HepG2 (cell line): Measurements from ENCODE around the gene TLR1. TPM values are rescaled to one million over a fixed set of nuclear protein-coding genes. Genes with fewer than 3 reads are reported as not detected.
"Not testable (repeated sequence)": the region's sequence is repeated elsewhere in the genome, so short reads cannot be mapped to it uniquely, and the experiment has no call there.

Experiments
- ATAC-seq: fragments of 200-7000 bp; cut with Tn5 transposase; 3 replicates; pipeline ENCODE4 v1.9.1; 2020; ENCODE audit warnings: mild to moderate bottlenecking, moderate library complexity
- BruUV-seq: library from RNA; stranded (reverse); fragments of 400-500 nt; replicated peaks from 2 replicates; lab custom pipeline; 2021; lab: Mats Ljungman, UMichigan
- CTCF ChIA-PET: fragments of 300-600 bp; formaldehyde crosslinking; extraction: SDS; loops from one replicate; lab custom pipeline; 2021; ENCODE audit warnings: low total read pairs, inconsistent platforms, low intra/inter-chr PET ratio; lab: Yijun Ruan, JAX
- POLR2A ChIA-PET: fragments of 350-600 bp; sonication (Branson Sonifier 250); formaldehyde crosslinking; loops from one replicate; lab custom pipeline; 2020; ENCODE audit warnings: antibody characterized with exemption, inconsistent platforms; lab: Yijun Ruan, JAX
- DNase-seq: peaks from one replicate; pipeline ENCODE4 v3.0.0-alpha.2; 2015; ENCODE audit warnings: low spot score
- FAIRE-seq: peaks from 3 replicates; lab custom pipeline; 2011; peaks lifted over from hg19 to GRCh38; lab: Jason Lieb, UNC
- H2AFZ ChIP-seq: one replicate; pipeline ENCODE4 v1.6.1; 2011; ENCODE audit warnings: low read length, inconsistent platforms
- H3K27ac ChIP-seq: fragments of 300-600 bp; 3 replicates; pipeline ENCODE4 v1.8.0; 2011; ENCODE audit warnings: mixed run types, mild to moderate bottlenecking, mixed read lengths, low read length, inconsistent platforms; ENCODE audit not compliant: insufficient read depth; ENCODE audit errors: extremely low read length
- H3K27me3 ChIP-seq, 2 experiments: fragments of 200-600 bp in 1 of 2; 2 replicates in 1 of 2; 3 replicates in 1 of 2; pipeline versions ENCODE4 v1.6.0 to v1.8.0; 2011; ENCODE audit warnings: low read length in 2 of 2, mild to moderate bottlenecking in 2 of 2, moderate library complexity in 2 of 2, inconsistent platforms in 1 of 2; ENCODE audit not compliant: insufficient read depth in 2 of 2, control insufficient read depth in 1 of 2
- H3K36me3 ChIP-seq, 2 experiments: fragments of 200-600 bp in 1 of 2; replicated peaks in 1 of 2; 2 replicates in 1 of 2; 3 replicates in 1 of 2; pipeline versions ENCODE4 v1.5.1 to v1.8.0; 2011; ENCODE audit warnings: low read length in 2 of 2, inconsistent platforms in 1 of 2; ENCODE audit not compliant: insufficient read depth in 2 of 2, control insufficient read depth in 1 of 2
- H3K4me1 ChIP-seq: 2 replicates; pipeline ENCODE4 v1.5.1; 2012; ENCODE audit warnings: low read length, inconsistent platforms; ENCODE audit not compliant: insufficient read depth
- H3K4me2 ChIP-seq: 2 replicates; pipeline ENCODE4 v1.6.0; 2011; ENCODE audit warnings: low read depth, low read length, inconsistent platforms
- H3K4me3 ChIP-seq, 3 experiments: fragments of 200-600 bp in 1 of 3; sonication (generic), shearing (Covaris generic) in 1 of 3; replicated peaks in 1 of 3; 2 replicates each; pipeline ENCODE4 v1.5.1; 2011 to 2016; ENCODE audit warnings: low read length in 3 of 3, inconsistent platforms in 2 of 3, low read depth in 2 of 3, mild to moderate bottlenecking in 2 of 3, control low read depth in 1 of 3, mixed read lengths in 1 of 3; ENCODE audit not compliant: insufficient read depth in 1 of 3
- H3K79me2 ChIP-seq: one replicate; pipeline ENCODE4 v1.6.1; 2011; ENCODE audit warnings: low read length, inconsistent platforms; ENCODE audit not compliant: insufficient read depth
- H3K9ac ChIP-seq: 2 replicates; pipeline ENCODE4 v1.6.0; 2011; ENCODE audit warnings: mild to moderate bottlenecking, low read depth, low read length, inconsistent platforms; ENCODE audit not compliant: insufficient read depth
- H3K9me3 ChIP-seq: 2 replicates; pipeline ENCODE4 v1.5.1; 2012; ENCODE audit warnings: mild to moderate bottlenecking, low read length
- H4K20me1 ChIP-seq: 2 replicates; pipeline ENCODE4 v1.6.0; 2011; ENCODE audit warnings: inconsistent platforms, mild to moderate bottlenecking, low read length, moderate library complexity; ENCODE audit not compliant: insufficient read depth
- FOXC1 ChIP-seq: sonication (generic); formaldehyde crosslinking; IDR thresholded peaks from 2 replicates; pipeline ENCODE4 v1.8.0; 2022; ENCODE audit warnings: mild to moderate bottlenecking, missing genetic modification reagents, borderline replicate concordance
- ZFP36L1 ChIP-seq: sonication (generic); formaldehyde crosslinking; IDR thresholded peaks from 2 replicates; pipeline ENCODE4 v1.8.0; 2022; ENCODE audit warnings: mild to moderate bottlenecking, missing genetic modification reagents, moderate library complexity
- ZNF24 ChIP-seq: fragments of 450-650 bp; IDR thresholded peaks from 2 replicates; pipeline ENCODE4 v1.6.1; 2017; ENCODE audit warnings: antibody characterized with exemption, mild to moderate bottlenecking
- ZNF644 ChIP-seq: IDR thresholded peaks from 2 replicates; pipeline ENCODE4 v1.6.1; 2016; ENCODE audit warnings: low read depth
- WGBS: methylation state at CpG from one replicate; pipeline ENCODE4 v1.1.6; 2017; ENCODE audit warnings: low lambda C conversion rate; 5-methylcytosine and 5-hydroxymethylcytosine counted together
- in situ Hi-C: cut with HindIII; loops from 2 replicates; pipeline ENCODE4 v1.10.0; 2017; ENCODE audit warnings: low pct_unique_long_range_greater_than_20kb; ENCODE audit not compliant: extremely low pct_ligation_motif_present
- intact Hi-C: fragments of 100-400 bp; cut with micrococcal nuclease; formaldehyde crosslinking; loops from one replicate; pipeline ENCODE4 v1.10.0; 2022; ENCODE audit not compliant: unreplicated experiment
- polyA plus RNA-seq, 8 experiments: library from polyadenylated mRNA; depleted of rRNA in 3 of 8; stranded (reverse) in 7 of 8; unstranded in 1 of 8; fragments of >200 nt; fragmentation: Illumina TruSeq in 4 of 8; extraction: Trizol in 4 of 8; gene quantifications; 2 replicates each; pipeline versions ENCODE4 v1.2.1 to v1.2.3, GENCODE V29; 2011 to 2016; ENCODE audit warnings: low read depth in 4 of 8, missing spikeins in 1 of 8, mixed read lengths in 1 of 8; ENCODE audit not compliant: insufficient read depth in 1 of 8
- total RNA-seq, 5 experiments: library from RNA; depleted of rRNA; stranded (reverse); fragments of >200 nt; fragmentation: Illumina TruSeq; extraction: Trizol; gene quantifications; 2 replicates each; pipeline ENCODE4 v1.2.3, GENCODE V29; 2016; ENCODE audit warnings: low read depth in 1 of 5
- TF ChIP-seq, protein P1 (sequence below): sonication (generic); formaldehyde crosslinking; IDR thresholded peaks from 2 replicates; pipeline ENCODE4 v1.5.0; 2020; ENCODE audit warnings: missing genetic modification reagents
- TF ChIP-seq, protein P2 (sequence below): sonication (generic); formaldehyde crosslinking; IDR thresholded peaks from 2 replicates; pipeline ENCODE4 v1.5.1; 2020; ENCODE audit warnings: missing genetic modification reagents, mild to moderate bottlenecking, borderline replicate concordance

The TLR1 gene
- total and polyA plus RNA-seq, 2 of the 13 experiments (the other 11 are each of a cell fraction or from before 2014, with no cell fraction given): 0.08 to 0.11 TPM

DNA sequence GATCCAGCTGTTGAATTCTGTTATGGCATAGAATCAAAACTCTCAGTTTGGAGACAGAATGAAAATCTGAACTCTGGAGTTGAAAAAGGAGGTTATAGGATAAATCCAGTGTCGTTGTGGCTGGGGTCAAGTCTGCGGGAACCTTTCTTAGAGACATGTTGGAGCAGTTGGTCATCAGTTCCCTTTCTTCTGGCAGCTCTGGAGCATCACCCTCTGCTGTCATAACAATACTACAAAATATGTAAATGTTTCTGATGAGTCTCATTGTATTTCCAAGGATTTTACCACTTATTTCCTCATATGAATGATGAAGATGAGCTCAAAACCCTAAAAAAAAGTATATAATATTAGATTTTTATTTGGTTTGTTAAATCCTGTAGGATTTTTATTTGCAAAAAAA lies 29.3 kb downstream of the TLR1 start (continued):
- no peak for TF ChIP-seq ZNF644
- no peak for TF ChIP-seq FOXC1 (CRISPR knock-in tag)
- TF ChIP-seq, protein P1, sequence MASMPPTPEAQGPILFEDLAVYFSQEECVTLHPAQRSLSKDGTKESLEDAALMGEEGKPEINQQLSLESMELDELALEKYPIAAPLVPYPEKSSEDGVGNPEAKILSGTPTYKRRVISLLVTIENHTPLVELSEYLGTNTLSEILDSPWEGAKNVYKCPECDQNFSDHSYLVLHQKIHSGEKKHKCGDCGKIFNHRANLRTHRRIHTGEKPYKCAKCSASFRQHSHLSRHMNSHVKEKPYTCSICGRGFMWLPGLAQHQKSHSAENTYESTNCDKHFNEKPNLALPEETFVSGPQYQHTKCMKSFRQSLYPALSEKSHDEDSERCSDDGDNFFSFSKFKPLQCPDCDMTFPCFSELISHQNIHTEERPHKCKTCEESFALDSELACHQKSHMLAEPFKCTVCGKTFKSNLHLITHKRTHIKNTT (CRISPR knock-in tag): no peak
- TF ChIP-seq ZNF24: no peak

GRCh38 chr4:38774181-38774955 lies 30.2 kb downstream of the TLR1 start:
- ATAC-seq (no peak), FAIRE-seq (no peak), DNase-seq (no peak)
- no peak overlapping the region for H3K4me3 ChIP-seq
- no peaks in the 10 kb centered on the region for H3K36me3 ChIP-seq
- no peak overlapping the region for H3K27ac ChIP-seq
- H3K79me2 ChIP-seq: no peaks in the 10 kb centered on the region
- H3K9me3 ChIP-seq: no peaks in the 10 kb centered on the region
- BruUV-seq: no TSS peak
- no peak overlapping the region for H2AFZ ChIP-seq
- H3K27me3 ChIP-seq: peaks cover 0 to 8% of the 10 kb centered on the region in 2 experiments; a peak in 2 of 5 replicates
- no peak for TF ChIP-seq ZFP36L1 (CRISPR knock-in tag)
- TF ChIP-seq, protein P2, sequence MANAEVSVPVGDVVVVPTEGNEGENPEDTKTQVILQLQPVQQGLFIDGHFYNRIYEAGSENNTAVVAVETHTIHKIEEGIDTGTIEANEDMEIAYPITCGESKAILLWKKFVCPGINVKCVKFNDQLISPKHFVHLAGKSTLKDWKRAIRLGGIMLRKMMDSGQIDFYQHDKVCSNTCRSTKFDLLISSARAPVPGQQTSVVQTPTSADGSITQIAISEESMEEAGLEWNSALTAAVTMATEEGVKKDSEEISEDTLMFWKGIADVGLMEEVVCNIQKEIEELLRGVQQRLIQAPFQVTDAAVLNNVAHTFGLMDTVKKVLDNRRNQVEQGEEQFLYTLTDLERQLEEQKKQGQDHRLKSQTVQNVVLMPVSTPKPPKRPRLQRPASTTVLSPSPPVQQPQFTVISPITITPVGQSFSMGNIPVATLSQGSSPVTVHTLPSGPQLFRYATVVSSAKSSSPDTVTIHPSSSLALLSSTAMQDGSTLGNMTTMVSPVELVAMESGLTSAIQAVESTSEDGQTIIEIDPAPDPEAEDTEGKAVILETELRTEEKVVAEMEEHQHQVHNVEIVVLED (CRISPR knock-in tag): no peak
- no peaks in the 10 kb centered on the region for H4K20me1 ChIP-seq
- in situ Hi-C loops: loop anchor here (25.0 kb wide), 1 partner anchor 363 kb away; no protein-coding TSS in a partner anchor
- CTCF ChIA-PET: no interaction called here
- WGBS: 11% methylated on average over 8 of the region's 8 CpGs
- no peaks in the 10 kb centered on the region for H3K4me1 ChIP-seq
- intact Hi-C loops: no loop called here
- H3K9ac ChIP-seq: no peak overlapping the region
- POLR2A ChIA-PET: no interaction called here
- H3K4me2 ChIP-seq: no peak overlapping the region

DNA sequence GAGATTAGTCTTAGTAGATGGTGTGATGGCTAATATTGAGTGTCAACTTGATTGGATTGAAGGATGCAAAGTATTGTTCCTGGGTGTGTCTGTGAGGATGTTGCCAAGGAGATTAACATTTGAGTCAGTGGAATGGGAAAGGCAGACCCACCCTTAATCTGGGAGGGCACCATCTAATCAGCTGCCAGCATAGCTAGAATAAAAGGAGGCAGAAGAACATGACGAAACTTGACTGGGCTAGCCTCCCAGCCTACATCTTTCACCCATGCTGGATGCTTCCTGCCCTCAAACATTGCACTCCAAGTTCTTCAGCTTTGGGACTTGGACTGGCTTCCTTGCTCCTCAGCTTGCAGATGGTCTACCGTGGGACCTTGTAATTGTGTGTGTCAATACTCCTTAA lies 34.3 kb downstream of the TLR1 start:
- H3K9ac ChIP-seq, H3K4me1 ChIP-seq, BruUV-seq, H4K20me1 ChIP-seq, ATAC-seq, DNase-seq, H2AFZ ChIP-seq, FAIRE-seq, H3K27ac ChIP-seq, H3K4me2 ChIP-seq, CTCF ChIA-PET, POLR2A ChIA-PET, intact Hi-C loops, H3K9me3 ChIP-seq, H3K36me3 ChIP-seq, H3K4me3 ChIP-seq, H3K79me2 ChIP-seq: not testable (repeated sequence)
- WGBS: 0% methylated on average over 2 of the region's 2 CpGs
- H3K27me3 ChIP-seq: peaks cover 0 to 14% of the 10 kb centered on the region in 2 experiments; a peak in 2 of 5 replicates
- in situ Hi-C loops: loop anchor here (25.0 kb wide), 1 partner anchor 367 kb away; no protein-coding TSS in a partner anchor
